ENCODE measurements around the gene FBP2. TPM values are rescaled to one million over a fixed set of nuclear protein-coding genes. Genes with fewer than 3 reads are reported as not detected.

Gene FBP2
- total RNA-seq, 1 donor from 2014 or later, result not detected

- H3K4me3 Mint-ChIP-seq, result no peak overlapping the region
- TF ChIP-seq CTCF (IDR thresholded peaks at IDR 0.05), result no peak
- H3K9me3 Mint-ChIP-seq, result no peaks in the 10 kb centered on the region
- intact Hi-C loops (cut with micrococcal nuclease), result no loop called here
- POLR2A ChIA-PET, result no interaction called here
- peaks cover 4% of the 10 kb centered on the region for H3K4me1 Mint-ChIP-seq
- DNase-seq (no peak), ATAC-seq (ENCODE audit: low read depth) (no peak)
- H3K27me3 Mint-ChIP-seq, result peaks cover 4% of the 10 kb centered on the region
- H3K36me3 Mint-ChIP-seq (ENCODE audit: low read depth), result no peaks in the 10 kb centered on the region
- CTCF ChIA-PET, result no interaction called here
- no peak overlapping the region for H3K27ac Mint-ChIP-seq
Observed at GRCh38 chr9:94511955-94512265, 81.7 kb downstream of the FBP2 start.

- no peak overlapping the region for H3K4me3 Mint-ChIP-seq
- TF ChIP-seq CTCF (IDR thresholded peaks at IDR 0.05), result no peak
- H3K36me3 Mint-ChIP-seq (ENCODE audit: low read depth), result no peaks in the 10 kb centered on the region
- POLR2A ChIA-PET, result no interaction called here
- H3K27ac Mint-ChIP-seq, result no peak overlapping the region
- no peaks in the 10 kb centered on the region for H3K9me3 Mint-ChIP-seq
- intact Hi-C loops (cut with micrococcal nuclease), result no loop called here
- ATAC-seq (ENCODE audit: low read depth), result no peak
- H3K4me1 Mint-ChIP-seq, result peaks cover 4% of the 10 kb centered on the region
- no peak for DNase-seq
- CTCF ChIA-PET, result no interaction called here
- peaks cover 2% of the 10 kb centered on the region for H3K27me3 Mint-ChIP-seq
Observed at GRCh38 chr9:94511134-94511954, 82.3 kb downstream of the FBP2 start.

Other genes with a start within 250 kb of the FBP2 start
- not detected in 2 replicates for gene PCAT7, start 38.7 kb downstream of the FBP2 start, total RNA-seq
- 0.80 and 1.2 TPM in 2 replicates for gene FBP1, start 45.7 kb upstream of the FBP2 start, total RNA-seq
- 16.8 and 20.4 TPM in 2 replicates for gene AOPEP, start 132.9 kb upstream of the FBP2 start, total RNA-seq

Data from activated B cell treated with CpG ODN at 0.5 μM for 24 hours (primary cell).